NOMO-1 (cell line): ENCODE results near the gene TINAGL1.

ENCODE experiments used
- DNase-seq, 2 experiments: peaks; one replicate each; lab custom pipeline; 2025; ENCODE audit not compliant: unreplicated experiment in 2 of 2; lab: John Stamatoyannopoulos, UW

TINAGL1 gene, protein sequence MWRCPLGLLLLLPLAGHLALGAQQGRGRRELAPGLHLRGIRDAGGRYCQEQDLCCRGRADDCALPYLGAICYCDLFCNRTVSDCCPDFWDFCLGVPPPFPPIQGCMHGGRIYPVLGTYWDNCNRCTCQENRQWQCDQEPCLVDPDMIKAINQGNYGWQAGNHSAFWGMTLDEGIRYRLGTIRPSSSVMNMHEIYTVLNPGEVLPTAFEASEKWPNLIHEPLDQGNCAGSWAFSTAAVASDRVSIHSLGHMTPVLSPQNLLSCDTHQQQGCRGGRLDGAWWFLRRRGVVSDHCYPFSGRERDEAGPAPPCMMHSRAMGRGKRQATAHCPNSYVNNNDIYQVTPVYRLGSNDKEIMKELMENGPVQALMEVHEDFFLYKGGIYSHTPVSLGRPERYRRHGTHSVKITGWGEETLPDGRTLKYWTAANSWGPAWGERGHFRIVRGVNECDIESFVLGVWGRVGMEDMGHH

DNA sequence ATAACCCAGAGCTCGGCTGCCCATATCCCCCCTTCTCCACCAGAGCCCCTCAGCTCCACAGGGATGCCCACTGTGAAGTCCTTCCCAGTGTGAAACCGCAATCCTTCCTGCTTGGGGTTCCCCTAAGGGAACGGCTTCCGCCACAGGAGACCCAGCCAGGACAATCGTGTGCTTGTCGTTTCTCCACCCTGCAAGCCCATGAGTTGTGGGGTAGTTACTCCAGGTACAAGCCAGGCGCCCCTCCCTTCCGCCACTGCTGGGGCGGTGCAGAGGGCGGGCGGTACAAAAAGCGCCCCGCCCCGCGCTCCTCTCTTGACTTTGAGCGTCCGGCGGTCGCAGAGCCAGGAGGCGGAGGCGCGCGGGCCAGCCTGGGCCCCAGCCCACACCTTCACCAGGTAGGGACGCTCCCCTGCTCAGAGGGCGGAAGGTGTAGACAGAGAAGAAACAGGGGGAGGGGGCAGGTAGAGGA, at the start of gene TINAGL1:
TSS of gene TINAGL1 (plus strand) at position 315 of the 469 bp plus-strand sequence. CDS start 634 bp downstream, outside the sequence.
- peak; percentile 15 to 20 for DNase-seq

- DNase-seq: no peak
These were observed 46.2 kb upstream of the TINAGL1 start for GRCh38 chr1:31529999-31530684.

GRCh38 chr1:31531177-31531999, 44.9 kb upstream of the TINAGL1 start:
- DNase-seq: no peak

- no peak for DNase-seq
These were observed 44.1 kb upstream of the TINAGL1 start for GRCh38 chr1:31532173-31532572.

- no peak for DNase-seq
These were observed 40.8 kb upstream of the TINAGL1 start for GRCh38 chr1:31535561-31535960.

DNA sequence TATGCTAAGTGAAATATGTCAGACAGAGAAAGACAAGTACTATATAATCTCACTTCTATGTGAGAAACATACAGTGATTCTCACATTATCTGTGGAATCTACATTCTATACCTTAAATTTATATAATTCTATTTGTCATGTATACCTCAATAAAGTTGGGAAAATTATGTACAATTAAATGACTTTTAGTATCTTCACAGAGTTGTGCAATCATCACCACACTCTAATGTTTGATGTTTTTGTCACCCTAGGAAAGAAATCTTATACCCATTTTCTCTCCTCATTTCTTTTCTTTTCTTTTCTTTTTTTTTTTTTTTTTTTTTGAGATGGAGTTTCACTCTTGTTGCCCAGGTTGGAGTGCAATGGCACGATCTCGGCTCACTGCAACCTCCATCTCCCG, 37.0 kb upstream of the TINAGL1 start:
- DNase-seq: no peak

GRCh38 chr1:31541194-31541593, 35.1 kb upstream of the TINAGL1 start:
- DNase-seq: no peak

DNA sequence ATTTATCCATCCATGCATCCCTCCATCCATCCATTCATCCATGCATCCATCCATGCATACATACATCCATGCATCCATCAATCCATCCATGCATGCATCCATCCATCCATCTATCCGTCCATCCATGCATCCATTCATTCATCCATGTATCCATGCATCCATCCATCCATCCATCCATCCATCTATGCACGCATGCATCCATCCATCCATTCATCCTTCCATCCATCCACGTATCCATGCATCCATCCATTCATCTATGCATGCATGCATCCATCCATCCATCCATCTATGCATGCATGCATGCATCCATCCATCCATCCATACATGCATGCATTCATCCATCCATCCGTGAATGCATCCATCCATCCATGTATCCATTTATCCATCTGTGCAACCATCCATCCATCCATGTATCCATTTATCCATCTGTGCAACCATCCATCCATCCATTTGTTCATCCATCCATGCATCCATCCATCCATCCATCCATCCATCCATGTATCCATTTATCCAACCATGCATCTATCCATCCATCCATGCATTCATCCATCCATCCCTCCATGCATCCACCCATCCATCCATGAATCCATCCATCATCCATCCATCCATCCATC, 30.3 kb upstream of the TINAGL1 start:
- DNase-seq: no peak

GRCh38 chr1:31548534-31548906, 27.8 kb upstream of the TINAGL1 start:
- DNase-seq: no peak

DNA sequence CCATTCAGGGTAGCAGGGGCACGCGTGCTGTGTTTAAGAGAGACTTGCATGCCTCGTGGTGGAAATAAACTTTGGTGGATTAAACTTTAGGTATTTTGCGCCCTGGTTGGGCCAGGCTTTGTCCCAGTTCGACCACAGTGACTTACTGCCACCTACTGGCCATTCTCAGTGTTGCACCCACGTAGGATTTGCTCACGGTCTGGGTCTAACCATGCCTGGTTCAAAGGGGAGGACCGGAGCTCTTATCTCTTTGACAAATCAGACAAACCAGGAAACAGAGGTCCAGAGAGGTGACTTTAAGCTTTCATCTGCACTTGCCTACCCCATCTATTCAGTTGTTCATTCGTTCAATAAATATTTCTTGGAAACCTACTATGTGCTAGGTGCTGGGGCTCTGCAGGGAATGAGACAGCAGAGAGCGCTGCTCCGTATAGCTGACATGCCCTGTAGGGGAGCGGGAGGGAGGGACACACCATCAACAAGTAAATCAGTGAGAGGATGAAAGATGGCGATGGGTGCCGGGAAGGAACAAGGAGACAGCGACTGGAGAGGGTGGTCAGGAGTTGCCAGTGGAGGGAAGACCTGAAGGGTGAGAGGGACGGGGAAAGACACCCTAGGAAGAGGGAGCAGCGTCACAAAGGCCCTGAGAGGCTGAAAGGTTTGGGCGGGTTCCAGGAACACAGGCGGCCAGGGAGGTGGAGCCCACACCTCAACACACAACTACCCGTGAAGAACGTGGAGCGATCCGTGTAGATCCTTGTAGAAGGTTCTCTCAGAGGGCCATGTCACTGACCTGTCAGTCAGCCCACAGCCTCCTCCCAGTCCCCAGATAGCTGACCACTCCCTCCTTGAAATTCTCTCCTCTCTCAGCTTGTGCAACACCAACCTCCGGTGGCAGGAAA, 27.2 kb upstream of the TINAGL1 start:
- DNase-seq: peak; percentile 88 to 92

- DNase-seq: peak in 1 of 2 experiments; percentile 90
These were observed 26.3 kb upstream of the TINAGL1 start for GRCh38 chr1:31549809-31550620.

- no peak for DNase-seq
These were observed 25.1 kb upstream of the TINAGL1 start for GRCh38 chr1:31551208-31551607.

GRCh38 chr1:31552489-31552888, 23.8 kb upstream of the TINAGL1 start:
- DNase-seq: no peak

DNA sequence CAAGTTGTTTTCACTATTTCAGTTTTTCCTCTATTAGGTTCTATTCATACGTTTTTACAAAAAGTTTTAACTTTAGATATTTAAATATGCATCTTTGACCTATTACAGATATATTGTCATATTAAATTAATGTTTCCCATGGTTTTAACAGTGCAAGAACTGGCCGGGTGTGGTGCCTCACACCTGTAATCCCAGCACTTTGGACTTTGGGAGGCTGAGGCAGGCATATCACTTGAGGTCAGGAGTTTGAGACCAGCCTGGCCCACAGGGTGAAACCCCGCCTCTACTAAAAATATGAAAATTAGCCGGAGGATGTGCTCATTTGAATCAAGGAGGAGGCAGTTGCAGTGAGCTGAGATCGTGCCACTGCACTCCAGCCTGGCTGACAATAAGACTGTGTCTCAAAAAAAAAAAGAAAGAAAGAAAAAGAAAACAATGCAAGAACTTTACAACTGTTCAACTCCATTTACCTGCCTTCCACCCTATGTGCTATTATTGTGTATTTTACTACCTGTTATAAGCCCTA, 19.8 kb upstream of the TINAGL1 start:
- no peak for DNase-seq

- DNase-seq: no peak
These were observed 16.6 kb upstream of the TINAGL1 start for GRCh38 chr1:31559715-31560114.

DNA sequence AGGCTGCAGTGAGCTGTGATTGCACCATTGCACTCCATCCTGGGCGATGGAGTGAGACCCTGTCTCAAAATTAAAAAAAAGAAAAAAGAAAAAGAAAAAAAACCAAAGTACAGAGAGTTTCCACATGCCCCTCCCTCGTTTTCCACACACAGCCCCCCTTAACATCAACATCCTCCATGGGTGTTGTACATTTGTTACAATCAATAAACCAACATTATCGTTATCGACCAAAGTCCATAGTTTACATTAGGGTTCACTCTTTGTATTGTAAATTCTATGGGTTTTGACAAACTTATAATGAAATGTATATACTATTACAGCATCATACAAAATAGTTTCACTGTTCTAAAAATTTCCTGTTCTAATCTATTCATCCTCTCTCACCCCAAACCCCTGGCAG, 15.9 kb upstream of the TINAGL1 start:
- no peak for DNase-seq

- DNase-seq: no peak
These were observed 13.5 kb upstream of the TINAGL1 start for GRCh38 chr1:31562707-31563360.

DNA sequence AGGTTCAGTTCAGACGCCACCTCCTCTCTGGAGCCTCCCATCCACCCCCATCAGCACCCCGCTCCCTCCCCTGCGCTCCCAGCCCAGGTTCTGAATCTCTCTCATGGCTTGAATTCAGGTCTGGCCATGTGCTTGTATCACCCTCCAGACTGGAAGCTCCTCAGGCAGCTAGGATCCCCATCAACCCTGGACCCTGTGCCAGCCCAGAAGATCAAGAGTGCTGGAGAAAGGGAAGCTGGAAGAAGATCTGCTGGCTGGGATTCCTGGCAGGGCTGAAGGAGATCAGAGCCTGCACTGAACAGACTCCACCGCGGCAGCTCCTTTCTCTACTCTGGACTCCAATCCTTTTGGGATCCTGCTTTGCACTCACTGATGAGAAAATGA, 11.7 kb upstream of the TINAGL1 start:
- no peak for DNase-seq
